ENCODE results near the gene TMTC2.

TMTC2 gene

GRCh38 chr12:82966001-82966559, 279.4 kb downstream of the TMTC2 start:
- no peak overlapping the region for H3K4me3 ChIP-seq (ENCODE audit: low read depth, low read length)
- DNase-seq (ENCODE audit: low read depth): no peak
- TF ChIP-seq CTCF (IDR thresholded peaks at IDR 0.05; ENCODE audit: control insufficient read depth, extremely low read depth, insufficient read depth): no peak

GRCh38 chr12:82968631-82969367, 282.1 kb downstream of the TMTC2 start:
- no peak for DNase-seq (ENCODE audit: low read depth)
- no peak overlapping the region for H3K4me3 ChIP-seq (ENCODE audit: low read depth, low read length)
- no peak for TF ChIP-seq CTCF (IDR thresholded peaks at IDR 0.05; ENCODE audit: control insufficient read depth, extremely low read depth, insufficient read depth)

GRCh38 chr12:82970614-82971013, 283.9 kb downstream of the TMTC2 start:
- TF ChIP-seq CTCF (IDR thresholded peaks at IDR 0.05; ENCODE audit: control insufficient read depth, extremely low read depth, insufficient read depth): no peak
- DNase-seq (ENCODE audit: low read depth): no peak
- no peak overlapping the region for H3K4me3 ChIP-seq (ENCODE audit: low read depth, low read length)

DNA sequence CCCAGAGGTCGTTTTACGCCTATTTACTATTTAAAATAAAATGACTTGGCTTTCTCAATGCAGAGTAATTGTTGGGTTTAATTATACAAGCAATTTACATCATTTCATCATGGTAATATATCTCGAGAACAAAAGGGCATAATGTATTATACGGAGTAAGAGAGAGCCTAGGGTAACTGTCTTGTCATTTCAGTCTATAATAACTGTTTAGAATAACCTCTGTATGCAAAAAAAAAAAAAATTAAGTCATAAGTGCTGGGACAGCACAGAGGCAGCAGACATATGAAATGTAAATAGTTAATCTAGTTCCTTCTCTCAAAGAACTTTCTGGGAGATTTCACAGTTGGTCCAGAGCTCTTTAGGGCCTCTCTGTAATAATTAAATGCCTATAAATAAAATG, 284.9 kb downstream of the TMTC2 start:
- no peak for TF ChIP-seq CTCF (IDR thresholded peaks at IDR 0.05; ENCODE audit: control insufficient read depth, extremely low read depth, insufficient read depth)
- H3K4me3 ChIP-seq (ENCODE audit: low read depth, low read length): no peak overlapping the region
- DNase-seq (ENCODE audit: low read depth): no peak

- no peak for DNase-seq (ENCODE audit: low read depth)
- H3K4me3 ChIP-seq (ENCODE audit: low read depth, low read length): no peak overlapping the region
- TF ChIP-seq CTCF (IDR thresholded peaks at IDR 0.05; ENCODE audit: control insufficient read depth, extremely low read depth, insufficient read depth): no peak
These were observed 285.9 kb downstream of the TMTC2 start for GRCh38 chr12:82972624-82973023.

DNA sequence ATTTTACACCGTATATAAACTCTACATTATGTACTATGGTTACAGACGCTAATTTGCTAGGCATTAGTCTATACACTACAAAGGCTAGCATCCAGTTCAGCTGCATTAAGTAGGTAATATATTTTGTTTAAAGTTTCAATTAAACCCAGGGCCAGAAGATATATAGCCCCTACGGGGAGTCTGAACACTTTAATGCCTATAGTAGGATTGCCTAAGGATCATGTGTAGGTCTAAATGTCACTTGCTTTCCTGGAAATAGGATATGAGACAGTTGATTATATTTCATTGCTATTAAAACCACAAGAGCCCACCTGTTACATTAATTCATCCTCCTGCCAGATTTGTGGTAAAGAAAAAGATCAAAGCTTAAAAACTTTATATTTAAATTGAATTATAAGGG, 286.9 kb downstream of the TMTC2 start:
- no peak overlapping the region for H3K4me3 ChIP-seq (ENCODE audit: low read depth, low read length)
- DNase-seq (ENCODE audit: low read depth): no peak
- no peak for TF ChIP-seq CTCF (IDR thresholded peaks at IDR 0.05; ENCODE audit: control insufficient read depth, extremely low read depth, insufficient read depth)

DNA sequence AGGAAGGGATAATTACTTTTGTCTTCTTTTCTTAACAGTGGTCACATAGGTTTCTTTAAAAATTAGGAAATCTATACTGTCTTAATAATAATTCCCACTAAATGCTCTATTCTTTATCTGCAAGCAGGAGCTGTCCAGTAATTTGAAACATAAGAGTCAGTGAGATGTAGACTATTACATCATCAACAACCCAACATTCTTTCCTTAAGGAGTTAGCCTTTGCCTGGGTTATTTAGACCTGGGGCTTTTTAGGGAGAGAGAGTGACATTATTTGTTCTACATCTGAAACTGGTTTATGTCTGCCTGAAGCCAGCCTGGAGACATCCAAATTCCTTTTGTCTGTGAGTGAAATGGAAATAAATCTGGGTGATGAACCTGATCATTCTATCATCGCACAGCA, 294.4 kb downstream of the TMTC2 start:
- DNase-seq (ENCODE audit: low read depth): no peak
- no peak for TF ChIP-seq CTCF (IDR thresholded peaks at IDR 0.05; ENCODE audit: control insufficient read depth, extremely low read depth, insufficient read depth)
- no peak overlapping the region for H3K4me3 ChIP-seq (ENCODE audit: low read depth, low read length)
